GM06990 (cell line): ENCODE results near the gene ASPSCR1.

Experiments
- DNase-seq: peaks from one replicate; pipeline ENCODE4 v3.0.0-alpha.2; 2011; ENCODE audit not compliant: insufficient read length; ENCODE audit errors: extremely low read depth
- H3K27me3 ChIP-seq: replicated peaks from 2 replicates; pipeline ENCODE4 v1.6.0; 2011; ENCODE audit warnings: low read length; ENCODE audit not compliant: control insufficient read depth, insufficient read depth
- H3K36me3 ChIP-seq: 2 replicates; pipeline ENCODE4 v1.5.1; 2011; ENCODE audit warnings: low read length; ENCODE audit not compliant: control insufficient read depth, insufficient read depth
- H3K4me3 ChIP-seq: replicated peaks from 2 replicates; pipeline ENCODE4 v1.5.1; 2011; ENCODE audit warnings: low read depth, mild to moderate bottlenecking, control low read depth, low read length
- TF ChIP-seq, protein P1 (sequence below): IDR thresholded peaks from 2 replicates; pipeline ENCODE4 v1.5.1; 2011; ENCODE audit warnings: low read length, control low read depth, mild to moderate bottlenecking, inconsistent platforms; ENCODE audit not compliant: insufficient read depth, poor library complexity, severe bottlenecking

Gene ASPSCR1

GRCh38 chr17:82039695-82040299 is 62.4 kb downstream of the ASPSCR1 start:
- DNase-seq = no peak
- TF ChIP-seq, protein P1, sequence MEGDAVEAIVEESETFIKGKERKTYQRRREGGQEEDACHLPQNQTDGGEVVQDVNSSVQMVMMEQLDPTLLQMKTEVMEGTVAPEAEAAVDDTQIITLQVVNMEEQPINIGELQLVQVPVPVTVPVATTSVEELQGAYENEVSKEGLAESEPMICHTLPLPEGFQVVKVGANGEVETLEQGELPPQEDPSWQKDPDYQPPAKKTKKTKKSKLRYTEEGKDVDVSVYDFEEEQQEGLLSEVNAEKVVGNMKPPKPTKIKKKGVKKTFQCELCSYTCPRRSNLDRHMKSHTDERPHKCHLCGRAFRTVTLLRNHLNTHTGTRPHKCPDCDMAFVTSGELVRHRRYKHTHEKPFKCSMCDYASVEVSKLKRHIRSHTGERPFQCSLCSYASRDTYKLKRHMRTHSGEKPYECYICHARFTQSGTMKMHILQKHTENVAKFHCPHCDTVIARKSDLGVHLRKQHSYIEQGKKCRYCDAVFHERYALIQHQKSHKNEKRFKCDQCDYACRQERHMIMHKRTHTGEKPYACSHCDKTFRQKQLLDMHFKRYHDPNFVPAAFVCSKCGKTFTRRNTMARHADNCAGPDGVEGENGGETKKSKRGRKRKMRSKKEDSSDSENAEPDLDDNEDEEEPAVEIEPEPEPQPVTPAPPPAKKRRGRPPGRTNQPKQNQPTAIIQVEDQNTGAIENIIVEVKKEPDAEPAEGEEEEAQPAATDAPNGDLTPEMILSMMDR = no peak
- Histone ChIP-seq H3K4me3 (no peak overlapping the region), H3K36me3 (no peaks in the 10 kb centered on the region), H3K27me3 (no peaks in the 10 kb centered on the region)

GRCh38 chr17:82041144-82041814 is 63.9 kb downstream of the ASPSCR1 start:
- no peaks in the 10 kb centered on the region for H3K27me3 ChIP-seq
- TF ChIP-seq, protein P1 = no peak
- no peak overlapping the region for H3K4me3 ChIP-seq
- DNase-seq = no peak
- H3K36me3 ChIP-seq = no peaks in the 10 kb centered on the region

DNA sequence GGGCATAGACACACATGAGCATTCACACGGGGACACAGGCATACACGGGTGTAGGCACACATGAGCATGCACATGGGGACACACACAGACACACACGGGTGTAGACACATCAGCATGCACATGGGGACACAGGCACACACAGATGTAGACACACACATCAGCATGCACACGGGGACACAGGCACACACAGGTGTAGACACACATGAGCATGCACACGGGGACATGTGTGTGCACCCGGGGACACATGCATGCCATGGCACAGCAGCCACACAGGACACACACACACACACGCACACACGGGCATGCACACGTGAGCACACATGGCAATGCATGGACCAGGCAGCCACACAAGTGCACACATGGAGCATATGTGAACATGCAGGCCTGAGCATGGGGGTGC is 65.2 kb downstream of the ASPSCR1 start:
- no peaks in the 10 kb centered on the region for H3K27me3 ChIP-seq
- H3K4me3 ChIP-seq = no peak overlapping the region
- H3K36me3 ChIP-seq = no peaks in the 10 kb centered on the region
- no peak for DNase-seq
- TF ChIP-seq, protein P1 = no peak

DNA sequence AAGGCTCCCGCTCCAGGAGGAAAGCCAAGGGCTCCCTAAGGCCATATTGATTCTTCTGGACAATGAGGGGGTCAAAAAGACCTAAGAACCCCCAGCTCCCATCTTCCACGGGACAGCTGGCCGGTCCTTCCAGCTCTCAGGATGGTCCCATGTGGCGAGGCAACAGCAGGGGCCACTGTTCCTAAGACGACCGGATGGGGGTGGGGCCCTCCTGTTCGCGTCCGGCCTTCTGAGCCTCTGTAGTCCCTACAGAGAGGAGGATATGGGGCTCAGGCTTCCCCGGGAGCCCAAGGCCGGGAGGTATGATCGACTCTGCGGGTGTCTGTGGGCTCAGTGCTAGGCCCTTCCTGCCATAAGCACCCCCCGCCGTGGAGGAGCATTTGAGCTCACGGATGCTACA is 66.1 kb downstream of the ASPSCR1 start:
- TF ChIP-seq, protein P1 = no peak
- no peak for DNase-seq
- Histone ChIP-seq H3K36me3 (peaks cover 2% of the 10 kb centered on the region), H3K27me3 (no peaks in the 10 kb centered on the region), H3K4me3 (no peak overlapping the region)

GRCh38 chr17:82045936-82046484 is 68.6 kb downstream of the ASPSCR1 start:
- DNase-seq = no peak
- Histone ChIP-seq H3K36me3 (peaks cover 2% of the 10 kb centered on the region), H3K27me3 (no peaks in the 10 kb centered on the region), H3K4me3 (no peak overlapping the region)
- TF ChIP-seq, protein P1 = no peak
